HG02678 (cell line): ENCODE measurements around the gene RNF135.
"Not testable (repeated sequence)": the region's sequence is repeated elsewhere in the genome, so short reads cannot be mapped to it uniquely, and the experiment has no call there.

Experiments
- ATAC-seq: cut with Tn5 transposase; IDR thresholded peaks from one replicate; pipeline ENCODE4 v1.9.1; 2021; ENCODE audit warnings: mild to moderate bottlenecking, moderate library complexity; ENCODE audit not compliant: unreplicated experiment

Gene RNF135

GRCh38 chr17:30997270-30997669 is 26.4 kb downstream of the RNF135 start:
- no peak for ATAC-seq

GRCh38 chr17:30997842-30998241 is 27.0 kb downstream of the RNF135 start:
- no peak for ATAC-seq

DNA sequence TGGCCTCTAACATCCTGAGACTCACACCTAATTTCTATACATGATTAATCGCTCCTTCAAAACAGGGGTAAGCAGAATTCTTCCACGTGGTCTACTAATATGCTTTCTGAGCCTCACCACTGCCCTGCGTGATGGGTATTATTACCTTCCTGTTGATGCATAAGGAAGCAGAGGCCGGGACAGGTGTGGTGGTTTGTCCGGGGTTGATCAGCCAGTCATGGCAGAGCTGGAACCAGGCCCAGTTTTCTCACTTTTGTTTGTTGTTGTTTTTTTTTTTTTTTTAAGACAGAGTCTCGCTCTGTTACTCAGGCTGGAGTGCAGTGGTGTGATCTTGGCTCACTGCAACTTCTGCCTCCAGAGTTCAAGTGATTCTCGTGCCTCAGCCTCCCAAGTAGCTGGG is 31.2 kb downstream of the RNF135 start:
- no peak for ATAC-seq

GRCh38 chr17:31003225-31003866 is 32.5 kb downstream of the RNF135 start:
- ATAC-seq, result no peak

- ATAC-seq, result no peak
Observed at GRCh38 chr17:31004160-31004559, 33.3 kb downstream of the RNF135 start.

DNA sequence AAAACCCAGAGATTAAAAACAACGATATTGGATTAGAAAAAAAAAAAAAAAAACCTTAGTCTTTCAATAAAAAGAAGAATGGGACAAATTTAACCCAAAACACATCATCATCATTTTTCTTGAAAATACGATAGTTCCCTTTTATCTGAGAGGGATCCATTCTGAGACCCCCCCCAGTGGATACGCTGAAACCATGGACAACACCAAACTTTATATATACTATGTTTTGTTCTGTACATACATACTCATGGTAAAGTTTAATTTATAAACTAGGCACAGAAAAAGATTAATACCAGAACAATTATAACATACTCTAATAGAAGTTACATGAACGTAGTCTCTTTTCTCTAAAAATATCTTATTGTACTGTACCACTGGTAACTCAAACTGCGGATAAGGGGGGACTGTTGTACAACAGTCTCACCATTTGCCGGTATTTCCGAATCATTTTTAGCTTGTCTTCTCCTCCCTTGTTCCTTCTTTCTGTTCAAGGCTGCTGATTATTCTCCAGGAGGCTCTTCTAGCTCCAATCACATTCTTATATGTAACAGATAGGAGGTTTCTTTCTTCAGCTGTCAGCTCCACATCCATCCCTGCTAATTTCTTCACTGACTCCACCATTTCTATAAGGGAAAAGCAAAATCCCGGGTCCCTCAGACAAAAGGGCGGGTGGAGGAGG is 37.0 kb downstream of the RNF135 start:
- ATAC-seq, result no peak

DNA sequence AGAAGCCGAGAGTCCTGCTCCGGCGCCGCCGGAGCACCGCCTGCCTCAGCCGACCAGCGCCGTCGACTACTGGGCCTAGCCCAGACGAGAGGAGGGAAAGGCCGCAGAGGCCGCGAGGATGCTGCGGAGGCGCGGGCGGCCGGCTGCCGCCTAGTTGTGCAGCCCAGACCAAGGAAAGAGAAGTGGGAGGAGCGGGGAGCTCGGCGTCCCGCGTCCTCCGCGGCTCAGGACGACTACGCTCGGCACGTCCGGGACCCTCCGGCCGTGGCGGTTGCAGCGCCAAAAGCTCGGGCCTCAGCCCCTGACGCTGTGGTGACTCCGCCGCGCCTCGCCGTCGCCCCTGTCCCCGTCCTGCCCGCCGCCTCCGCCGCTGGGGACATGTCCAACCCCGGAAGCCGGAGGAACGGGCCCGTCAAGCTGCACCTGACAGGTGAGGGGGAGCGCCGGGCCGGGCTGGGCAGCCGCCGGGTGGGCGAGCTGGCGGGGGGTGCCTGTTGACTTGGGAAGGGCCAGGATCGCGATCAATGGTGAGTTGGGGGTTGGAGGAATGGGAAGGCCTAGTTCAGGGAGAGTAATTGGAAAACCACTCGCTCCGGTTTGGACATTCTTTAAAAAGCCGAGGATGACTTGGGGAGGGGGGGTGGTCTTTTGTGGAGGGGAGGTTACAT is 37.7 kb downstream of the RNF135 start:
- ATAC-seq, result peak; percentile 61

- ATAC-seq, result not testable (repeated sequence)
Observed at GRCh38 chr17:31009042-31009702, 38.3 kb downstream of the RNF135 start.

GRCh38 chr17:31010014-31010413 is 39.2 kb downstream of the RNF135 start:
- not testable (repeated sequence) for ATAC-seq

GRCh38 chr17:31013844-31014243 is 43.0 kb downstream of the RNF135 start:
- ATAC-seq, result no peak

- ATAC-seq, result no peak
Observed at GRCh38 chr17:31015639-31016038, 44.8 kb downstream of the RNF135 start.

DNA sequence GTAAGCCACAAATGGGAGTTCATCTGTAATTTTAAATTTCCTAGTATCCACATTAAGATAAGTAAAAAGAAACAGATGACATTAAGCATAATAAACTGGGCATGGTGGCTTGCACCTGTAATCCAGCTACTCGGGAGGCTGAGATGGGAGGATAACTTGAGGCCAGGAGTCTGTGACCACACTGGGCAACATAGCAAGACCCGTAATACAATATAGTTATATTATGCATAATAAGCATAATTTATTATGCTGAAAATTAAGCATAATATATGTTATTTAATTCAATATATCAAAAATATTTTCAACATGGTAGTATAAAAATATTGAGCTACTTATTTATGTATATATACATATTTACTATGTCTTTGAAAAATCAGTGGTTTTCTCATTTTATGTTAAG is 48.2 kb downstream of the RNF135 start:
- ATAC-seq, result no peak

DNA sequence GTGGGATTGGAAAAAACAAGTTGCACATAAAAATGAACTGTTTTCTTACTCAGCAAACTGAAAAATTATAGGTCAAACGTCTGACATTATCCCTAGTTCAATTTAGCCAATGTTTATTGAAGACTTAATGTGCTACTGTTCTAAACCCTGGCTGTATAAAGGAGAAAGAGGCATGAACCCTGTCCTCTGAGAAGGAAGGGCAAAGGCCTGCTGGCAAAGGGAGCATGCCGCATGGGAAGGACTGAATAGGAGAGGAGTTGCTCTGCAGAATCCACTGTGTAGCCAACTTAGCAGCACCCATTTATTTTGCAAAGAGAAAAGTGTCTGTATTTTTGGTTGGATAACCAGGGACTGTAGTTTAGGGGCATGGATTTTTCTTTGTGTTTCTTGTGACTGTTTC is 52.3 kb downstream of the RNF135 start:
- ATAC-seq, result not testable (repeated sequence)

GRCh38 chr17:31031841-31032240 is 61.0 kb downstream of the RNF135 start:
- ATAC-seq, result no peak

GRCh38 chr17:31035611-31036010 is 64.8 kb downstream of the RNF135 start:
- ATAC-seq, result not testable (repeated sequence)

DNA sequence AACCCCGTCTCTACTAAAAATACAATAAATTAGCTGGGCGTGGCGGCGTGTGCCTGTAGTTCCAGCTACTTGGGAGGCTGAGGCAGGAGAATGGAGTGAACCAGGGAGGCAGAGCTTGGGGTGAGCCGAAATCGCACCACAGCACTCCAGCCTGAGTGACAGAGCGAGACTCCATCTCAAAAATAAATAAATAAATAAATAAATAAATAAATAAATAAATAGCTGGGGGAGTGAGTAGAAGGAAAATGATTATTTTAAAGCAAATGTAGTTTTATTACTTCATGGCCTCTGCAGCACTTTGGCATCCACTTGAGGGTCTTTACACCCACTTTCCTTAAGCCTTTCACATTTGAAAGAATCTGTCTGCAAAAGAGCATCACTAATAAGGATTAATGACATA is 70.0 kb downstream of the RNF135 start:
- ATAC-seq, result not testable (repeated sequence)

DNA sequence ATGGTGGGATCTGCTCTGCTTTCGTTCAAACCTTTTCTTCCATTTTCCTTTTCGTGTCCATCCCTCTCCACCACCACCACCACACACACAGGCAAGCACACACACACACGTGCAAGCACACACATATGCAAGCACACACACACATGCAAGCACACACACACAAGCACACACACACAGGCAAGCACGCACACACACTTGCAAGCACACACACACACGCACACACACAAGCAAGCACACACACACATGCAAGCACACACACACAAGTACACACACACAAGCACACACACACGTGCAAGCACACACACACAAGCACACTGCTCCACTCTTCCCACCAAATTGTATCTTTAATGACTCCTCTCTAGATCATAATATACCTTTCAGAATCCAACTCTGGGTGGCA is 71.5 kb downstream of the RNF135 start:
- ATAC-seq, result not testable (repeated sequence)

DNA sequence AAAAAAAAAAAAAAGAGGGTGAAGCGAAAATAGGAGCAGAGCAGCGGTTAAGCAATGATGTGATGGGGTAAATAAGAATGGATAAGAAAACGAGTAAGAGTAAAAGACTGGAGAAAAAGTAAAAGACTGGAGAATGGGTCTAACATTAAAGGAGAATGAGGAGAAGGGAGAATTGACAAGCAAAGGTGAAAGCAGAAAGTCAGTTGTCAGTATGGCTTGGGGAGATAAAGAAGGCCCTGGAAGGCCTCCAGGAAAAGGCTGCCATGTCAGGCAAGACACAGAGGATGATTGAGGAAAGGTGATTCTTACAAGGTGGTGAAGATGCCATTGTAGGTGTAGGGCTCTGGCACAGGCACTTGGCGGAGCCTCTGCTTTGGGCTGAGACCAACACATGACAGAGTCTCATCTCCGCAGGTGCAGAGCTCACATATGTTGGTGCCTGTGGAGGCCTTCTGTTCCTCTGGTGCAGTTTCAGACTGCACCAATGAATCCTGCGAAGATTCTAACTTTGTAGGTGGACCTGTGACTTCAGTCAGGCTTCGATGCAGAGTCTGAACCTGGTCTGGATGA is 76.1 kb downstream of the RNF135 start:
- not testable (repeated sequence) for ATAC-seq

GRCh38 chr17:31048142-31048541 is 77.3 kb downstream of the RNF135 start:
- no peak for ATAC-seq

DNA sequence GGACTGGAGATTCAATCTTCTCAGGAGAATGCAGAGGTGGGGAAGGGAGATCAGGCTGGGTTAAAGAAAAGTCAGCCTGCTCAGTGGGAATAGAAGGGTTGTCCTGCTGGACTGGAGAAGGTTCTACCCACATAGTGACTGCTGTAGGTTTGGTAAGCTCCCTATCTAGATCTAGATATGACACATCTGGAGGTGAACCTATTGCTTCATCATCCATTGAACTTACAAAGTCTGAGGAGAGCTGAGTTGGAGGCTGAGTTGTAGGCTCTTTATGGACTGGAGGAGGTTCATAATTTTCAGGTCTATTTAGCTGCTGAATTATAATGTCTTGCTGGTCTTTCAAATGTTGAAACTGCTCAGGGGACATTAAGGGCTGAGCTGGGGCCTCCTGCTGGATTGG is 77.9 kb downstream of the RNF135 start:
- ATAC-seq, result no peak
